Pulmonary artery endothelial cell (primary cell): ENCODE measurements around the gene ACTMAP. TPM values are rescaled to one million over a fixed set of nuclear protein-coding genes. Genes with fewer than 3 reads are reported as not detected.

ENCODE experiments used
- DNase-seq: peaks from one replicate; pipeline ENCODE4 v3.0.0-alpha.2; 2011; ENCODE audit warnings: low read depth, low spot score
- total RNA-seq: library from RNA; depleted of rRNA; stranded (reverse); fragments of >200 nt; gene quantifications from 2 replicates; pipeline ENCODE4 v1.2.3, GENCODE V29; 2014

Gene ACTMAP
- total RNA-seq, 1 donor from 2014 or later = 0.59 TPM

- DNase-seq = no peak
These were observed 29.2 kb downstream of the ACTMAP start for GRCh38 chr19:40721140-40721486.

- no peak for DNase-seq
These were observed 30.8 kb downstream of the ACTMAP start for GRCh38 chr19:40719414-40719894.

GRCh38 chr19:40718774-40719391 is 31.4 kb downstream of the ACTMAP start:
- DNase-seq = no peak

- no peak for DNase-seq
These were observed 32.1 kb downstream of the ACTMAP start for GRCh38 chr19:40717880-40718773.

GRCh38 chr19:40717325-40717879 is 32.9 kb downstream of the ACTMAP start:
- DNase-seq = no peak

GRCh38 chr19:40716482-40717324 is 33.6 kb downstream of the ACTMAP start, which contains the start of the genes COQ8B and ITPKC:
Gene COQ8B, minus strand, starts transcription at chr19:40716886. Its CDS starts 2,254 bp downstream, at chr19:40714632.
Gene ITPKC, plus strand, starts transcription at chr19:40717112. Its CDS starts 24 bp downstream, at chr19:40717136.
- DNase-seq = peak; percentile 86

- DNase-seq = no peak
These were observed 34.2 kb downstream of the ACTMAP start for GRCh38 chr19:40716031-40716481.

- peak; percentile 60 for DNase-seq
These were observed 35.6 kb downstream of the ACTMAP start for GRCh38 chr19:40714441-40715299.

GRCh38 chr19:40713939-40714338 is 36.3 kb downstream of the ACTMAP start:
- DNase-seq = no peak

- DNase-seq = no peak
These were observed 40.5 kb downstream of the ACTMAP start for GRCh38 chr19:40709817-40710216.

- no peak for DNase-seq
These were observed 42.7 kb downstream of the ACTMAP start for GRCh38 chr19:40707615-40708014.

- no peak for DNase-seq
These were observed 44.2 kb downstream of the ACTMAP start for GRCh38 chr19:40705950-40706619.

GRCh38 chr19:40705362-40705651 is 45.0 kb downstream of the ACTMAP start:
- DNase-seq = no peak

- DNase-seq = no peak
These were observed 45.6 kb downstream of the ACTMAP start for GRCh38 chr19:40704491-40705361.

GRCh38 chr19:40703029-40703755 is 47.1 kb downstream of the ACTMAP start:
- no peak for DNase-seq

GRCh38 chr19:40702337-40703012 is 47.8 kb downstream of the ACTMAP start:
- DNase-seq = no peak

GRCh38 chr19:40701758-40702157 is 48.5 kb downstream of the ACTMAP start:
- DNase-seq = no peak

- no peak for DNase-seq
These were observed 50.2 kb downstream of the ACTMAP start for GRCh38 chr19:40700083-40700482.
